Keratinocyte (primary cell): ENCODE results near the gene SNTB2.

ENCODE experiments used
- CTCF ChIP-seq, 3 experiments: IDR thresholded peaks in 1 of 3; conservative IDR thresholded peaks in 1 of 3; optimal IDR thresholded peaks in 1 of 3; 2 replicates in 2 of 3; 3 replicates in 1 of 3; pipeline versions ENCODE3 to v1.5.1; 2011; ENCODE audit warnings: low read length in 3 of 3, mild to moderate bottlenecking in 3 of 3, moderate library complexity in 2 of 3, control low read depth in 1 of 3, inconsistent platforms in 1 of 3; ENCODE audit not compliant: insufficient read depth in 2 of 3; ENCODE audit errors: extremely low read depth in 1 of 3
- EZH2 ChIP-seq: IDR thresholded peaks from one replicate; pipeline ENCODE4 v1.6.1; 2012; ENCODE audit warnings: inconsistent platforms, mild to moderate bottlenecking, low read length, moderate library complexity

DNA sequence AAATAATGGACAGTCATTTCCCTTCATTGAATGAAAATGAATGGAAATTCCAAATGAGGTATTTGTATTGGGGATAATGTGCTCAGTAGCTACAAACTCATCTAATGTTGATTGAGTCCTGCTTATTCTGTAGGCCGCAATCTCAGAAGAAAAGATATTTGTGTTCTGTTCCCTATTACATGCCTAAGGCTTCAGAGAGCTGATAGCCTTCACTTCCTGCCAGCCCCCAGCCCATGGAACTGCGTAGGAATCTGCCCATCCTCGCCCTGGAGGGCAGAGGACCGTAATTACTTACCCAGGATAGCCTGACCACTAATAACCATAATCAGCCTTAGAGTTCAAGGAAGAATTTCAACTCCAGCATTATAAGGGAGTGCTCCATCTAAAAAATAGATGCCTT is 17.9 kb upstream of the SNTB2 start:
- TF ChIP-seq CTCF (optimal IDR thresholded peaks at IDR 0.05 in 1 of 3, IDR thresholded peaks at IDR 0.05 in 1 of 3, conservative IDR thresholded peaks at IDR 0.05 in 1 of 3; ENCODE audit: extremely low read depth in 1 of 3, insufficient read depth in 2 of 3, low read length in 3 of 3) (no peak), EZH2 (no peak)
